Activated CD8-positive, alpha-beta memory T cell treated with anti-CD3 and anti-CD28 coated beads, Interleukin-2, amount 50 U/mL, for 24 hours (primary cell): Measurements from ENCODE around the gene NACC1.
A peak's percentile ranks its signal among the peaks of the same experiment; 100 is the strongest.

ENCODE experiments used
- DNase-seq: peaks from one replicate; pipeline ENCODE4 v3.0.0-alpha.2; 2020; ENCODE audit errors: extremely low read depth

NACC1 gene

GRCh38 chr19:13100031-13100588 is 18.0 kb upstream of the NACC1 start:
- DNase-seq, result peak; percentile 38

- no peak for DNase-seq
Measured at GRCh38 chr19:13100841-13101589, 17.0 kb upstream of the NACC1 start.

- DNase-seq, result no peak
Measured at GRCh38 chr19:13101590-13102415, 16.3 kb upstream of the NACC1 start.

GRCh38 chr19:13102416-13102665 is 15.7 kb upstream of the NACC1 start:
- no peak for DNase-seq

- DNase-seq, result no peak
Measured at GRCh38 chr19:13102666-13103580, 15.1 kb upstream of the NACC1 start, which contains the start of gene LYL1. LYL1 (minus strand) TSS chr19:13102858; CDS start chr19:13101171, 1,687 bp downstream.

GRCh38 chr19:13103581-13104359 is 14.3 kb upstream of the NACC1 start:
- DNase-seq, result no peak

- no peak for DNase-seq
Measured at GRCh38 chr19:13104360-13104847, 13.7 kb upstream of the NACC1 start.

GRCh38 chr19:13104848-13105711 is 13.0 kb upstream of the NACC1 start:
- DNase-seq, result no peak

GRCh38 chr19:13109361-13110098 is 8.5 kb upstream of the NACC1 start:
- DNase-seq, result no peak

- no peak for DNase-seq
Measured at GRCh38 chr19:13110099-13110610, 7.9 kb upstream of the NACC1 start.

- DNase-seq, result no peak
Measured at GRCh38 chr19:13112555-13112954, 5.5 kb upstream of the NACC1 start.

GRCh38 chr19:13115936-13116281 is 2.2 kb upstream of the NACC1 start:
- no peak for DNase-seq

- DNase-seq, result peak; percentile 83
Measured at GRCh38 chr19:13116282-13117175, 1.5 kb upstream of the NACC1 start, which contains the start of gene TRMT1. TRMT1 (minus strand) TSS chr19:13116740; CDS start chr19:13116399, 341 bp downstream.

- DNase-seq, result no peak
Measured at GRCh38 chr19:13117176-13117771, 790 bp upstream of the NACC1 start.

- no peak for DNase-seq
Measured at GRCh38 chr19:13118424-13119193, 545 bp downstream of the NACC1 start.

GRCh38 chr19:13119627-13120026 is 1.6 kb downstream of the NACC1 start:
- no peak for DNase-seq

- no peak for DNase-seq
Measured at GRCh38 chr19:13120031-13120430, 2.0 kb downstream of the NACC1 start.
